NCI-H748 (cell line): ENCODE results near the gene ABCA9.
"Not testable (repeated sequence)": the region's sequence is repeated elsewhere in the genome, so short reads cannot be mapped to it uniquely, and the experiment has no call there.

Experiments
- DNase-seq: peaks from one replicate; lab custom pipeline; 2025; ENCODE audit not compliant: unreplicated experiment; lab: John Stamatoyannopoulos, UW

Gene ABCA9

GRCh38 chr17:69042308-69042707, 18.4 kb downstream of the ABCA9 start:
- DNase-seq = no peak

- DNase-seq = no peak
Observed at GRCh38 chr17:69031839-69032238, 28.9 kb downstream of the ABCA9 start.

GRCh38 chr17:69030169-69030568, 30.6 kb downstream of the ABCA9 start:
- no peak for DNase-seq

GRCh38 chr17:69018687-69019086, 42.0 kb downstream of the ABCA9 start:
- no peak for DNase-seq

GRCh38 chr17:69018022-69018615, 42.6 kb downstream of the ABCA9 start:
- no peak for DNase-seq

GRCh38 chr17:69015631-69016030, 45.1 kb downstream of the ABCA9 start:
- DNase-seq = no peak

- no peak for DNase-seq
Observed at GRCh38 chr17:69012895-69013805, 47.6 kb downstream of the ABCA9 start.

GRCh38 chr17:69009930-69010329, 50.8 kb downstream of the ABCA9 start:
- DNase-seq = no peak

- DNase-seq = not testable (repeated sequence)
Observed at GRCh38 chr17:69004759-69005158, 56.0 kb downstream of the ABCA9 start.

GRCh38 chr17:68999743-69000142, 61.0 kb downstream of the ABCA9 start:
- DNase-seq = not testable (repeated sequence)

- DNase-seq = no peak
Observed at GRCh38 chr17:68993112-68993511, 67.6 kb downstream of the ABCA9 start.

GRCh38 chr17:68987966-68988365, 72.8 kb downstream of the ABCA9 start:
- no peak for DNase-seq

GRCh38 chr17:68981288-68981687, 79.4 kb downstream of the ABCA9 start:
- DNase-seq = peak; percentile 72

- no peak for DNase-seq
Observed at GRCh38 chr17:68973098-68973846, 87.5 kb downstream of the ABCA9 start.

- DNase-seq = peak; percentile 52
Observed at GRCh38 chr17:68972119-68972704, 88.5 kb downstream of the ABCA9 start.

GRCh38 chr17:68969101-68969500, 91.6 kb downstream of the ABCA9 start:
- no peak for DNase-seq

- DNase-seq = no peak
Observed at GRCh38 chr17:68963958-68964357, 96.8 kb downstream of the ABCA9 start.

- no peak for DNase-seq
Observed at GRCh38 chr17:68961214-68961882, 99.4 kb downstream of the ABCA9 start.

- DNase-seq = not testable (repeated sequence)
Observed at GRCh38 chr17:68959117-68959516, 101.6 kb downstream of the ABCA9 start.

GRCh38 chr17:68957944-68958343, 102.8 kb downstream of the ABCA9 start:
- DNase-seq = no peak
